Uterus (tissue), 2 donors: Measurements from ENCODE around the gene PPP2R2C.

Experiments used
- POLR2A ChIP-seq, 2 donors: fragments of 450-650 bp; IDR thresholded peaks; one replicate each; pipeline ENCODE4 v1.6.1; 2016; ENCODE audit warnings: antibody characterized with exemption in 2 of 2, mild to moderate bottlenecking in 1 of 2, moderate library complexity in 1 of 2
- TF ChIP-seq, protein P1 (sequence below), 4 experiments: fragments of 200-600 bp in 2 of 4; fragments of 450-650 bp in 2 of 4; sonication (generic) in 2 of 4; IDR thresholded peaks; one replicate each; pipeline ENCODE4 v1.5.1; 2016 to 2019; ENCODE audit warnings: antibody characterized with exemption in 4 of 4, mild to moderate bottlenecking in 2 of 4, moderate library complexity in 1 of 4

DNA sequence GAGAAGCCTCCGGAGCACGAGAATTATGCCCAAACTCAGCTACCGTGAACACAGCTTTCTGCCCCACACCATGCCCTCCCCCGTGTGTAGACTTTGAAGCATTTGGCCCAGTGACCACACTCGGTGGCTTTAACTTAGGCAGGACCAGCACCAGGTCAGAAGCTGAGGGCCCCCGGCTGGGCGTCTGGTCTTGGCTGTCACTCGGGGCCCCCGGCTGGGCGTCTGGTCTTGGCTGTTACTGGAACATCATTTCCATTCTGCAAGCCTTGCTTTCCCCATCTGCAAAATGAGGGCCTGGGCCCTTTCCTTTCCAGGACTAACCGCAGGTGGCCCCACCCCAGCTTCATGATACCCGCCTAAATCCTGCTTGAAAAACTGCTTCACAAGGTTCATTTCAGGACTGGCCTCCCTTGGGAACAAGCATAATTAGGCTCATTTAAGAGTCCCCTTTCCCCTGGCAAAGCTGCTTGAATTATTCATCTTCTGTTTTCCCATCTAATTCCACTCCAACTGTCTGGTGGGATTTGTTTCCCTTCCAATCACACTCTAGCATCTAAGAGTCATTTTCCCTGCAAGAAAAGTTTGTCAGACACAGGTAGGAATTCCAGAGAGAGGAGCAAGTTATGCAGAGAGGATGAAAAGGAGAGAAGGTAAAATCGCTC lies 120.3 kb downstream of the PPP2R2C start:
- TF ChIP-seq, protein P1, sequence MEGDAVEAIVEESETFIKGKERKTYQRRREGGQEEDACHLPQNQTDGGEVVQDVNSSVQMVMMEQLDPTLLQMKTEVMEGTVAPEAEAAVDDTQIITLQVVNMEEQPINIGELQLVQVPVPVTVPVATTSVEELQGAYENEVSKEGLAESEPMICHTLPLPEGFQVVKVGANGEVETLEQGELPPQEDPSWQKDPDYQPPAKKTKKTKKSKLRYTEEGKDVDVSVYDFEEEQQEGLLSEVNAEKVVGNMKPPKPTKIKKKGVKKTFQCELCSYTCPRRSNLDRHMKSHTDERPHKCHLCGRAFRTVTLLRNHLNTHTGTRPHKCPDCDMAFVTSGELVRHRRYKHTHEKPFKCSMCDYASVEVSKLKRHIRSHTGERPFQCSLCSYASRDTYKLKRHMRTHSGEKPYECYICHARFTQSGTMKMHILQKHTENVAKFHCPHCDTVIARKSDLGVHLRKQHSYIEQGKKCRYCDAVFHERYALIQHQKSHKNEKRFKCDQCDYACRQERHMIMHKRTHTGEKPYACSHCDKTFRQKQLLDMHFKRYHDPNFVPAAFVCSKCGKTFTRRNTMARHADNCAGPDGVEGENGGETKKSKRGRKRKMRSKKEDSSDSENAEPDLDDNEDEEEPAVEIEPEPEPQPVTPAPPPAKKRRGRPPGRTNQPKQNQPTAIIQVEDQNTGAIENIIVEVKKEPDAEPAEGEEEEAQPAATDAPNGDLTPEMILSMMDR (IDR thresholded peaks at IDR 0.05) = no peak
- TF ChIP-seq POLR2A (IDR thresholded peaks at IDR 0.05) = no peak
